Fibroblast of the aortic adventitia (primary cell): ENCODE data around the gene HMX1. TPM values are rescaled to one million over a fixed set of nuclear protein-coding genes. Genes with fewer than 3 reads are reported as not detected.

ENCODE experiments used
- DNase-seq: peaks from one replicate; pipeline ENCODE4 v3.0.0-alpha.2; 2010; ENCODE audit warnings: low read depth
- H3K4me3 ChIP-seq: 2 replicates; pipeline ENCODE4 v1.5.1; 2011; ENCODE audit warnings: low read depth, mild to moderate bottlenecking, control low read depth, low read length, moderate library complexity
- CTCF ChIP-seq: IDR thresholded peaks from 2 replicates; pipeline ENCODE4 v1.5.1; 2011; ENCODE audit warnings: mild to moderate bottlenecking, low read length, control low read depth, inconsistent platforms; ENCODE audit not compliant: insufficient read depth
- total RNA-seq: library from RNA; depleted of rRNA; stranded (reverse); fragments of >200 nt; gene quantifications from 2 replicates; pipeline ENCODE4 v1.2.3, GENCODE V29; 2012; ENCODE audit warnings: low replicate concordance

The HMX1 gene
- total RNA-seq, 1 donor: not detected

GRCh38 chr4:8817813-8818062 is 53.9 kb downstream of the HMX1 start:
- no peak for TF ChIP-seq CTCF
- H3K4me3 ChIP-seq: no peak overlapping the region
- DNase-seq: no peak

- no peak for DNase-seq
- H3K4me3 ChIP-seq: no peak overlapping the region
- no peak for TF ChIP-seq CTCF
Observed at GRCh38 chr4:8817096-8817812, 54.4 kb downstream of the HMX1 start.
